GM18868 (cell line): Measurements from ENCODE around the gene FYB2.
"Not testable (repeated sequence)": the region's sequence is repeated elsewhere in the genome, so short reads cannot be mapped to it uniquely, and the experiment has no call there.

ENCODE experiments used
- ATAC-seq: cut with Tn5 transposase; IDR thresholded peaks from one replicate; pipeline ENCODE4 v1.9.1; 2021; ENCODE audit warnings: mild to moderate bottlenecking, moderate library complexity; ENCODE audit not compliant: unreplicated experiment

The FYB2 gene

DNA sequence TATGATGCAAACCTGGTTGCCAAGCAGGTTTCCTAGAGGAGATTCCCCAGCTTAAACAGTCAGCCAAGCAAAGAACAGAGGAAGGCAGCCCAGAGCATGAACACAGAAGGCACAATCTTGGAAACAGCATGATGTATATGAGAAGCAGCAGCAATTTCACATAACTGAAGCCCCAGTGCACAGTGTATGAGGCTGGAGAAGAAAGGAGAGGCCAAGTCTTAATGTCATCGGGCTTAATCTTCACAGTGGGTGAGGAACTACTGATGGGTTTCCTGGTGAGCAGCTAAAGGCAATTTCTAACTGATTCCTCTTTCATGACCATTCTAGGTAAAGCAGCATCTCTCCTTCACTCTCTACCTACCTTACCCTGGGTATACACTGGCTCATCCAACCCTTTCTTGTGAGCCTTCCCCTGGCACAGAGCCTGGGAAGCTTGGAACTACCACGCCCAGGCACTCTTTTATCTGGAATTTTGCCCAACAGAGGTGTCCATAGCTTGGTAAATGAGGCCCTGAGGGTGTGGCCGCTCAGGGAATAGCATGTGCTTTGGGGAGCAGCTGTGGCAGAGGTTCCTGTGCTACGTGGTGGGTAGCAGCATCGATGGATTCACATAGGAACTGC, 22.0 kb downstream of the FYB2 start:
- no peak for ATAC-seq

DNA sequence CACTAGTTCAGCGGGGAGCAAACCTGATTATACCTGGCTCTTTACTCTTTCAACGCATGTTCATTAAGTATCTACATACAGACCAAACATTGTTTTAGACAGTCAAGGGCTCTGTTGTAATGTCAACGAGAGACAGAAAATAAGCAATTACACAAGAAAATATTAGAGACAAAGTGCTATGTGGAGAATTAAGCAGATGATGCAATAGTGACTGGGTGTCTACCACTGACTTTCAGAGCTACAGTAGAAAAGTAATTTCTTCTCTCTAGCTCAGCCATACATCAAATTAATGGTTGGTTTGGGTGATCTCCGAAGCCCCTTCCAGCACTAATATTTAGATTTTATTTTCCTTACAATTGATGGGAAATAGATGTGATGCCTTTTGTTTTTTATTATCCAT, 23.3 kb downstream of the FYB2 start:
- ATAC-seq, result no peak

DNA sequence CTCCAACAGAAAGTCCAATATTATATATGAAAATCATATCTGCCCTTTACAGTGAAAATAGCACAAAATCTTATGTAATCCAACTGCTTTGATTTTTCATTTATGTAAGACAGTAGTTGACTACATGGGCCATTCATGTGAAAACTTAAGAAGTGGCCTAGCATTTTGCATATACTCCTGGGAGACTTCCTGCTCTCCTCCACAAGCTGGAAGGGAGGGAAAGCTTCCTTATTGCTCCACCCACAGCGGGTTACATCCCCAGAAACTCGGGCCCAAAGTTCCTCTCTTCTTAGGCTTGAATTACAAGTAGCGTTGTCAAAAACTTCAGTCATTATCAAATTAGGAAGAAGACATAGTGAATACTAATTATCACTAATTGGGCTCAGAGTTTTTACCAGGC, 29.2 kb downstream of the FYB2 start:
- no peak for ATAC-seq

DNA sequence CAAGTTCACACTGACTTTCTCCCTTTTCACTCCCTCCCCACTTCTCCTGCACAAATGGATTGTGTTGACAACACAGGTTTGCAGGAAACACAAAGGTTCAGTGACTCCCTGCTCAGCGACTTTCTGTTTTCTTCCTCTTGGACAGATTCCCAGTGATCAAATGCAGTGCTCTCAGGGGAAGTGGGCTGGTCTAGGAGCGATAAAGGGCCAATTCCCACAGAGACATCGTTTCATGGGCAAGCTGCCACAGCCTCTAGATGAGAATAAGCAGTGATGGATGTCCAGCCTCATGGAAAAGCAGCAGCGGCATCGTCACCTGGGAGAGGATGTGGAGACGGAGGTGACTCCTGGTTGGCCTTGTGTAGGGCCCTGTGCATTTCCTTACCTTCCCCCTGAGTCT, 30.6 kb downstream of the FYB2 start:
- ATAC-seq, result no peak

DNA sequence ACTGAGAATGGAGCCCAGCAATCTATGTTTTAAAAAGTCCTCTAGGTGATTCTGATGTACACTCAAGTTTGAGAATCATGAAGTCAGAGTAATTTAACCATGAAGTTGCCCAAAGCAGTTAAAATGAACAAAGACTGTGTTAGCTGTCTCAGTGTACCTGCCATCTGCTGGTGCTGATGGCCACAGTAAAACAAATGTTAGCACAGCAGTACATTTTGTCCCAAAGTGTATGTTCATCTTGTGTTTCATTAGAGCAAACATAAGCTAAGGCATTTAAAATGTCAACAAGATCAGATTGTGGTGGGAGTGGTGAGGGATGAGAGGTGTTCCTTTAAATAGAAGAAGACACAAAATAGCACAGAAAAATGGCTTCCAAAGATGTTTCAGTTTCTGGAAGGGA, 31.1 kb downstream of the FYB2 start:
- ATAC-seq, result no peak

DNA sequence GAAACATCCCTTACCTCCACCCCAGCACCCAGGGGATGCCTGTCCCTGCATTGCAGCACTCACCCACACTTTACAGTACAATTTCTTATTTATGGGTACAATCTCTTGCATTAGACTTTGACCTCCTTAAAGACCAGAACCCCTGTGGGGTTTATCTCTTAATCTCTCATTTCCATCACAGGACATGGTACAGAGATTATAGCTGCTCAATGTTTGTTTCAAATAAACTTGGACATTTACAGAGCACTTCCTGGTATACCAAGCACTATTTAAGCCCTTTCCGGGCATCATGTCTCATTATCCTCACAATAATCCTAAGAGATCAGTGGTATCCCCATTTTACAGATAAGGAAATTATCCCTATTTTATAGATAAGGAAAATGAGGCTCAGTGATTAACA, 31.9 kb downstream of the FYB2 start:
- no peak for ATAC-seq

DNA sequence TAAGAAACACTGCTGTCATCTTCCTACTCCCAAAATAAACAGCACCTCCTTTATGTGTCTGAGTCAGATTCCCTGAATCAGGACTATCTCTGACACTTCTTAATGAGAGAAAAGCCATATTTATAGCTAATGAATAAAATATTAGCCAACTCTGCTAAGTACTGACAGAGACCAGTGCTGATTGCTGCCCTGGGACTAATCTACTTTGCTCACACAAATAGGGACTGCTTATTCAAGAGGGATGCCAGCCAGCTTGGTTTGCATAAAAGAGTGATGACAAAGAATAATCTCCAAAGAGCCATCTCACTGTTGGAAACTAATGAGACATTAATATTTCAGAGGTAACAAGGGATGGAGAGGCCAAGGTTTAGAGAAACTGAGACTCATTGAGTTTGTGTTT, 36.4 kb downstream of the FYB2 start:
- no peak for ATAC-seq

DNA sequence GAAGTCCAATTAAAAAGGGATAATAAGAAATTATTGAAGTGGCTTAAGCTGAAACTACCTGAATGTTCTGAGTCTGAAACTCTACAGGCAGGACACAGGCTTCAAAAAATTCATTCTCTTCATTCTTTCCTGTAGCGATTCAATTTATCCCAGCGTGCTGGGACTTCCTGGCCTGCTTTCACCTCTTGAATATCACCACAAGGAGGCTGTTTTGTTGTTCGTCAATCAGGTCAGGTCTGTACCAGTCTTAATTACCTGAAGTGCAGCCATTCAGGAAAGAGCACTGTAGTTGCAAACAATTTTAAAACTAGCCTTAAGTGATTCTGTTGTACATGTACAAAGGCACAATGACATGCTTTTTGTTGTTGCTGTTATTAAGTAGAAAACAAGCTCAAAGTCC, 38.4 kb downstream of the FYB2 start:
- no peak for ATAC-seq

DNA sequence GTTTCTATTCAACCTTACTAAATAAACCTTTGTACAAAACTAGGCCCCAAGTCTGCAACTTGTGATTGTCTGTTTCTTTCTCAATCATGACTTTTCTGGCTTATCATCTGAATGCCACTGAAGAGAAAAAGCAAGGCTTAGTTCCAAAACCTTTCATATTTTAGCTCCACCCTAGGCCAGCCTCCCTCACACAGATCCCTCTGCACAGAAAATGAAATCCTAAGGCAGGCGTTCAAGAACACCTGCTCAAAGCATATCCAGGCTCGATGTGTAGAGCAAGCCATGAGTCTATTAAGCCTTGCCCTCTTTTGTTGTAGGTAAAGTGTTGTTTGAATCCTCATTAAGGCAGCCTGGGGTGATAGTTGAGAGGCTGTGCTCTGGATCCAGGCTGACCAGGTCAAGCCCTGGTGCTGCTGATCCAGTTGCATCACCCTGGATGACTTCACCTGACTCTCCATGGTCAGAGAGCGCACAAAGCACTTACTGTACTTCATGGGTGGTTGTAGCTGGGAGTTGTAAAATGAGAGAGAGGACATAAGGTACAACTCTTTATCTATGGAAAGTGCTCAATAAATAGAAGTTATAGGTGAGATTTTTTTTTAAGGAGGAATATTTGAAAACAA, 39.0 kb downstream of the FYB2 start:
- no peak for ATAC-seq

DNA sequence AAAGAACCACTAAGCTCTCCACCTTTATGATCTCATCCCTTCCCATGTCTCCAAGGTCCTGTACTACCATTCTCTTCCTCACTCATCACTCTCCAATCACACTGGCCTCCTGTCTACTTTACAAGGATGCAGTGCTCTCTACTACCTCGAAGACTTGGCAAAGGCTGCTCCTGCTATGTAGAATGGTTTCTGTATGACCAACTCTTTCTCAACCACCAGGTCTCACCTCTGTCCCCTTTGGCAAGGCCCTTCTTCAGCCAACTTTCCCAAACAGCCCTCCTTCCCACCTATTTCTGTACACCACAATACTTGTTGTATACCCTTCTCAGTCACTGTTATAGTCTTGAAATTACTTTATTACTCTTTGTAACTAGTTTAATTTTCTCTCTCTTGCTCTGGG, 41.2 kb downstream of the FYB2 start:
- ATAC-seq, result no peak

DNA sequence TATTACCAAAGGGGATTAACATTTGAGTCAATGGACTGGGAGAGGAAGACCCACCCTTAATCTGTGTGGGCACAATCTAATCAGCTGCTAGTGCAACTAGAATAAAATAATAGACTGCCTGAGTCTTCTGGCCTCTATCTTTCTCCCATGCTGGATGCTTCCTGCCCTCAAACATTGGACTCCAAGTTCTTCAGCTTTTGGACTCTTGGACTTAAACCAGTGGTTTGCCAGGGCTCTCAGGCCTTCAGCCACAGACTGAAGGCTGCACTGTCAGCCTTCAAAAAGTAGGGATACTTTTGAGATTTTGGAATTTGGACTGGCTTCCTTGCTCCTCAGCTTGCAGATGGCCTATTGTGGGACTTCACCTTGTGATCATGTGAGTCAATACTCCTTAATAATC, 44.5 kb downstream of the FYB2 start:
- ATAC-seq, result not testable (repeated sequence)

DNA sequence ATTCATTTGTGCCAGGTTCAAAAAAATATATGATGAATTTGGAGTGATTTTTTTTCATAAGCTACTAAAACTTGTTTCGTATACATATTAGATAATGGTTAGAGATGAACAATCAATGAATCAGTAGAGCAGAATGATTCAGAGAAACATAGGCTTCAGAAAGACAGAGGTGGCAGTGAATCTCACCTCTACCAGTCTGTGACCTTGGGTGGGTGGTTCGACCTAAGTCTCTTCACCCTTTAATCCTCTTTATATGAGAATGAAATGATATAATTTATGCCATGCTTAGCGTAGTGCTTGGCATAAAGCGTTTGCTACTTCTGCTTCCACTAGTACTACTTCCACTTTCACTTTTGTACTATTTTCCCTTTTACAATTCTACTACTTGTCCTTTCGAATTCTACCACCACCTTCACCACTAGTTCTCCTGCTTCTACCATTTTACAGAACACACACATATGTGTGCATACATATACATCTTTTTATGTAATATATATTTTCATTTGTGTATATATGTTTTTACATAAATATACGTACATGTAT, 45.1 kb downstream of the FYB2 start:
- ATAC-seq, result peak; percentile 92

DNA sequence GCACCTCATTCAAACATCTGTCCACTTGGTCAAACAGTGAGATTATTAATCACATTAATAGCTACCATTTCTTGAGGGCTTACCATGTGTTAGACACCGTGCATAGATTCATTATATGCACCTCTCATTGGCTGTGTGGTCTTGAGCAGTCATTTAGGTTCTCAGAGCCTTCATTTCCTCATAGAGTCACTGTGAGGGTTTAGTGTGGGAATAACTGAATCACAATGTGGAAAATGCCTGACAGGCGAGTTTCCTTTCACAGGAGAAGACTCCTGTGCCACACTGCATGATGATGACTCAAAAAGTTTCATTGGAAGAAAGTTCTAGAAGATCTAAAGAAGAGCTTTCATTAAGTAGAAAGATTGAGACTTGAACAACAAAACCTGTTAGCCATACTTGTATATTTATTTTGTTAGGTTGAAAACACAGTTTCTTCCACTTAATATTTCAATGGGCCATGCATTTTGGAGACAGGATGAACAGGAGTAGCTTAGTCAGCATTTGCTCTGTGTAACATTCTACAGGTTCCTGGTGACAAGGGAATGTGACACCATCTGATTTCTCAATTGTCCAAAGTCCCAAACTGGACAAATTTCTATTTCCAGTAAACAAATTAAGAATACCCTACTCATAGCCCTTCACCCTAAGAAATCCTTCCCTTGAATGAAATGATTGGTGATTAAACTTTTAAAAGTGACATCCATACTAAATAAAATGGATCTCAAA, 45.7 kb downstream of the FYB2 start:
- ATAC-seq, result no peak

DNA sequence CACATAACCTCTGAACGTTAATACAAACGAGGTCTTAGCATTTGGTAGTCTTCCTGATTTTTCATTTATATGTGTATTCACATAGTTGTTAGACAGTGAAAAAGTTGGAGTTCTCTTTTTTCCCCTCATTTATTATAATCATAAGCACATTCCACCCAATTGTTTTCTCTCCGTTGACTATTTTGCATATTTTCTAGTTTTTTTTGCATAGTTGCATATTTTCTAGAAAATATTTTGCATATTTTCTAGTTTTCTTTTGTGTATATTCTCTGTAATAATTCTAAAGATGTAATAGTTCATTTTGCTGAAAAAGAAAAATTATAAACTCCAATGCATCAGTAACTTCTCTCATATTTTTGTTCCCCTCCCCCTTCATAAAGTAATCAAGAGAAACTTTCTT, 47.5 kb downstream of the FYB2 start:
- ATAC-seq, result no peak

DNA sequence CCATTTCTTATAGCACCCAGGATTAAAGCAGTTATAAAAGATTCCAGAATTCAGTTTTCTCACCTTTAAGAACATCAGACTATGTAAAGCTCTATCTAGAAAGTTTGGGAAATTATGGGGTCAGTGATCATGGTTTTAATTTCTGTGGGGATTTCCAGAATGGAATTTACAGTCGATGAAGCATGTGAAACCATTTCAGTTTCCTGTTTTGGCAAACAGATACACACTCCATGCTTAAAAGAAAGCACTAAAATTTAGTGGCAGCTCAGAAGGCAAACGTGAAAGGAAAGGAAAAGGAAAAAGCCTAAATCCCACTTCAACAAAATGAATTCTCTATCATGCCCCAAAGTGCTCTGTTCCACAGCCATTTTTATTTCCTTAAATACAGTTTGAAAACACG, 60.4 kb downstream of the FYB2 start:
- ATAC-seq, result no peak

DNA sequence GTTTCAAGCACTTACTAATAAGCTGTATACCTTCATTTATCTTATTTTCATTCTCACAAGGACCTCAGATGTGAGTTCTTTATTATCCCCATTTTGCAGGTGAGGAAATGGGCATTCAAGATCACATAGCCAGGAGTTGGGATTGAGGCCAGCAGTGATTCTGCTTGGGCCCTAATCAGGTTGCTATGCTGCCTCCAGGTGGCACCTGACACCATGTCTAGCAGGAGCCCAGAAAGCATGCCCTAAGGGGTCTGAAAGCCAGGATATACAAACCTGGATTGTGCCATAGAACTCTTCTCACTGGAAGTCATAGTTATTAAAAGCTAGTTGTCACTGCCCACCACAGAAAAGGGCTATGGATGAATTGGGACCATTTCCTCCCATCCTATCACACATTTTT, 61.1 kb downstream of the FYB2 start:
- no peak for ATAC-seq

DNA sequence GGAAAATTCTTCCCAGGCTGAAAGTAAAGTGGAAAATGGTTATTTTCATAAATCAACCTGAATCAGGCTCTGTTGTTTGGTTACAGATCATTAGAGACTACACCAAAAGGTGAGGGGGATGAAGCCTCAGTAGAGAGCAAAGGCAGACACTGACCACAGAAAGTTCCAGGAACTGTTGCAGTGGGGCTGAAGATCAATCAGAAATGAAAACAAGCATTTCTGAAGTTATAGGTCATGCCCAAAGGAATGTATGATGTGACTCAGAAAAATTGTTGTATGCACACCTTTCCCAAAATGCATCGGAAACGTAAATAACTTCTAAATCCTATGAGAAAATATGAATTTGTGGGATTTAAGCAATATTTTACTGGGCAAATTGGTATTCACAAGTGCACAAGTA, 63.3 kb downstream of the FYB2 start:
- ATAC-seq, result no peak

DNA sequence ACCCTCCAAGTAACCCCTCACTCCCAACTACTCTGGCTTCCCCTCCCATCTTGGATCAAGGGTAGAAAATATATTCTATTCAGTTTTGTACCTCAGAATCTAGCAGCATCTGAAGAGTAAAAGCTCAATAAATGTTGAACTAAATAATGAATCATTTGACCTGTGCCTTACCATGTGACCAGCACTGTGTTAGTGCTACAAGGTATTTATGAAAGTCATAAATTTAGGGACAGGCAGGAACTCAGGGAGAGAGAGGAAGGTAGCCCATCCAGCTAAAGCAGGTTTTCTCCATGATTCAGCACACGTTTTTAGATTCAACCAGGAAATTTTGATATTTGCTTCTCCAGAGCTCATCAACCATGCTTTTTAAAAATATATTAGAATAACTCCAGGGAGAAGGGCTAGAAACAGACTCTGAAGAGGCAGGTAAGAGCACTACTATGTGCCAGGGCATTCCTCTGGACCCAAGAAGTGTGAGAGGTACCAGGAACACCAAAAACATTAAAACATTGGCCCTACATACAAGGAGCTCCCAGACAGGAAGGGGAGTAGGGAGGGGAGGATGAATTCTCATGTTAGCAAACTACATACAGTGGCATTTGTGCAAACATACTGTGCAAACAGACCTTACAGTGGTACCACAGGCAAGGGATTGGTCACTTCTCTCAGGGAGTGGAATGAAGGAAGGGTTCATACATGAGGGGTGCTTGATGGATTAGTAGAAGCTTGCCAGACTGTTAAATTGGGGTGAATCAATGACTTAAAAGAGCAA, 64.3 kb downstream of the FYB2 start:
- no peak for ATAC-seq

DNA sequence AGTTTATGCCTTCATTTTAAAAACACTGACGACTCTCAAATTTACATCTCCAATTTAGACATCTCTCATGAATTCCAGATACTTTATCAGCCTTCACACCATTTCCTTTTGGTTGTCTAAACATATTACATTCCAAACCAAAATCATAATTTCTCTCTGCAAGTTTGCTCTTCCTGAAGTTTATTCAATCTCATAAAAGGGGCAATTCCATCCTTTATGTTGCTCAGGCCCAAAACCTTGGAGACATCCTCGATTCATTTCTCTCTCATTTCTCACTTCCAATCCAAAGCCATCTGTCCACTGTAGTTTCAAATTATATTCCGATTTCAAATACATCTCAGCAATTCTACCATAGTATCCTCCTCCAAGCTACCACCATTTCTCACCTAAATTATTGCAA, 74.0 kb downstream of the FYB2 start:
- no peak for ATAC-seq

DNA sequence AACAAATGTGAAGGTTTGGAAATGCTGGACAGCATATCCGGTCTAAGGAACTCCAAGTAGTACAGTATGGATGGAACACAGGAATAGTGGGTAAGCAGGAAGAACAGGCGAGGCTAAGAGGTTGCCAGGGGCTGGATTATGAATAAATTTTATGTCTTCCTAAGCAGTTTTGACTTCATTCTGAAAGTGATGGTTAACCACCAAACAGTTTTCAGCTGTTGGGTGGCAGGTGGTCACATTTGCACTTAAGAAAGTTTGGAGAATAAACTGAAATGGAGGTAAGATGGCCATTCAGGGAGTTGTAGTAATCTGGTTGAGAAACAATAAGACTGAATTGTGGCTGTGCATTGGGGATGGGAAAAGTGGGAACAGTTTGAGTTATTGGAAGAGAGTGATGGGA, 90.2 kb downstream of the FYB2 start:
- no peak for ATAC-seq

DNA sequence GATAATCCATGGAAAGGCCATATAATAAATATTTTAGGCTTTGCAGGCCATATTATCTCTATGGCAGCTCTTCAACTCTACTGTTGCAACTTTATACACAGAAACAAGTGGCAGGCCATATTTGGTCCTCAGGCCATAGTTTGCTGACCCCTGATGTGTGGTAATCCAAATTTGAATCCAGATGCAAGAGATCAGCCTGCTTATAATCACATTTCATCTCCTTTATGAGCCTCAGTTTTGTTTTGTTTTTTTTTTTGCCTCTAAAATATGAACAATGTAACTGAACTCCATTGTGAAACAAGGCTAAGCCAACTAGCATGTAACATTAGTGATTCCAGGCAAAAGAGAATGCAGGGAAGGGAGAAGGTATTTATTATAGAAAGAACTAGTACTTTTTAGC, 92.5 kb downstream of the FYB2 start:
- ATAC-seq, result no peak

DNA sequence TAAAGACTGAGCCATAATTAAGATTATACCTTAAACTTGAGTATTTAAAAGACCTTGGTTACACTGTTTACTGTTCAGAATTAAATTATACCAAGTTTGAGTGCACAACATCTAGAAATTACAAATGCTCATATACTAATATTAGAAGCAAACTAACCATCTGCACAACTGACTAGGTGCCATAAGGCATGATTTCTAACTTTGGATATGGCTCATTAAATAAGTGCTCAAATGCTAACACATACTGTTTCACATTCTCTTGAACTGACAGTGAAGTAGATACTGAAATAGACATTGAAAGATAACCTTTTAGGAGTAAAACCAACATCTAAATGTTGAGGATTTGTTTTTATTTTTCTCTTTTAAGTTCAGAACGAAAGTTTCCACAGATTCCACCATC, 100.0 kb downstream of the FYB2 start:
- ATAC-seq, result no peak
